Suprapubic skin (tissue), 3 donors: ENCODE measurements around the gene CD2BP2.

Experiments
- CTCF ChIP-seq, 2 donors: fragments of 200-600 bp in 1 of 2; fragments of 450-650 bp in 1 of 2; sonication (generic) in 1 of 2; IDR thresholded peaks; one replicate each; pipeline ENCODE4 v1.5.1; 2016 to 2019; ENCODE audit warnings: antibody characterized with exemption in 2 of 2, mild to moderate bottlenecking in 1 of 2, moderate library complexity in 1 of 2
- POLR2A ChIP-seq, 2 donors: fragments of 450-650 bp; IDR thresholded peaks; one replicate each; pipeline ENCODE4 v1.6.1; 2017; ENCODE audit warnings: antibody characterized with exemption in 2 of 2, mild to moderate bottlenecking in 2 of 2, moderate library complexity in 2 of 2

- TF ChIP-seq POLR2A (IDR thresholded peaks at IDR 0.05) = no peak
- TF ChIP-seq CTCF (IDR thresholded peaks at IDR 0.05) = peak in 1 of 2 donors; percentile 17
Measured at GRCh38 chr16:30370456-30371247, 15.5 kb upstream of the CD2BP2 start, which contains the start of gene TBC1D10B.
